H1 (cell line): ENCODE data around the gene TTBK2. TPM values are rescaled to one million over a fixed set of nuclear protein-coding genes. Genes with fewer than 3 reads are reported as not detected.
"Not testable (repeated sequence)": the region's sequence is repeated elsewhere in the genome, so short reads cannot be mapped to it uniquely, and the experiment has no call there.

Experiments used
- CTCF ChIA-PET: fragments of 300-600 bp; sonication (Branson Sonifier 250); formaldehyde crosslinking; loops from one replicate; lab custom pipeline; 2021; ENCODE audit not compliant: partially characterized antibody; lab: Charles Lee
- POLR2A ChIA-PET: fragments of 300-600 bp; sonication (Branson Sonifier 250); formaldehyde crosslinking; loops from one replicate; lab custom pipeline; 2021; ENCODE audit warnings: inconsistent platforms; ENCODE audit not compliant: partially characterized antibody; lab: Charles Lee
- DNase-seq, 2 experiments: peaks; one replicate each; pipeline versions ENCODE4 v3.0.0 to v3.0.0-alpha.2; 2010 to 2022; ENCODE audit warnings: low spot score in 2 of 2, low read depth in 1 of 2, mixed read lengths in 1 of 2
- FAIRE-seq: peaks from 2 replicates; lab custom pipeline; 2011; peaks lifted over from hg19 to GRCh38; lab: Jason Lieb, UNC
- H2AFZ ChIP-seq: 2 replicates; pipeline ENCODE4 v1.8.1; 2012; ENCODE audit warnings: low read length, inconsistent platforms
- H2AK5ac ChIP-seq: 2 replicates; pipeline ENCODE4 v1.6.1; 2013; ENCODE audit warnings: low read depth, low read length
- H2BK120ac ChIP-seq: replicated peaks from 2 replicates; pipeline ENCODE3; 2013; ENCODE audit warnings: low read depth, low read length, inconsistent platforms
- H2BK12ac ChIP-seq: 2 replicates; pipeline ENCODE4 v1.6.1; 2013; ENCODE audit warnings: low read depth, low read length
- H2BK15ac ChIP-seq: 2 replicates; pipeline ENCODE4 v1.6.1; 2013; ENCODE audit warnings: low read length
- H2BK20ac ChIP-seq: 2 replicates; pipeline ENCODE4 v1.6.1; 2013; ENCODE audit warnings: low read length
- H2BK5ac ChIP-seq: 2 replicates; pipeline ENCODE4 v1.6.1; 2013; ENCODE audit warnings: low read depth, low read length
- H3K14ac ChIP-seq: 2 replicates; pipeline ENCODE4 v1.6.1; 2013; ENCODE audit warnings: inconsistent platforms; ENCODE audit not compliant: insufficient read length
- H3K18ac ChIP-seq: 2 replicates; pipeline ENCODE4 v1.6.1; 2013; ENCODE audit warnings: low read length; ENCODE audit errors: extremely low read depth
- H3K23ac ChIP-seq: 2 replicates; pipeline ENCODE4 v1.6.1; 2013; ENCODE audit warnings: inconsistent platforms; ENCODE audit not compliant: insufficient read length
- H3K23me2 ChIP-seq: 2 replicates; pipeline ENCODE4 v1.6.1; 2013; ENCODE audit warnings: low read depth, low read length
- H3K27ac ChIP-seq: 2 replicates; pipeline ENCODE4 v1.6.1; 2011; ENCODE audit warnings: low read depth, low read length, inconsistent platforms
- H3K27me3 ChIP-seq, 4 experiments: replicated peaks in 1 of 4; 1 replicate in 1 of 4; 2 replicates in 3 of 4; pipeline versions ENCODE4 v1.6.1 to v1.8.1; 2011 to 2013; ENCODE audit warnings: low read length in 3 of 4, mild to moderate bottlenecking in 3 of 4, inconsistent platforms in 2 of 4, mixed read lengths in 2 of 4, moderate library complexity in 1 of 4; ENCODE audit not compliant: control insufficient read depth in 3 of 4, insufficient read depth in 3 of 4; ENCODE audit errors: extremely low read depth in 1 of 4
- H3K36me3 ChIP-seq, 4 experiments: 2 replicates each; pipeline versions ENCODE4 v1.6.1 to v1.8.1; 2011 to 2013; ENCODE audit warnings: mild to moderate bottlenecking in 4 of 4, low read length in 3 of 4, moderate library complexity in 2 of 4, control low read depth in 1 of 4, inconsistent platforms in 1 of 4; ENCODE audit not compliant: insufficient read depth in 4 of 4, control insufficient read depth in 2 of 4
- H3K4ac ChIP-seq: replicated peaks from 2 replicates; pipeline ENCODE3; 2013; ENCODE audit warnings: low read length, low read depth, mixed read lengths, inconsistent platforms; ENCODE audit not compliant: insufficient read length
- H3K4me1 ChIP-seq, 4 experiments: replicated peaks in 1 of 4; 1 replicate in 1 of 4; 2 replicates in 3 of 4; pipeline versions ENCODE4 v1.6.1 to v1.8.1; 2011 to 2013; ENCODE audit warnings: low read length in 3 of 4, inconsistent platforms in 2 of 4, mixed read lengths in 1 of 4; ENCODE audit not compliant: insufficient read depth in 4 of 4, control insufficient read depth in 3 of 4
- H3K4me2 ChIP-seq, 2 experiments: 2 replicates each; pipeline versions ENCODE4 v1.6.1 to v1.8.1; 2011 to 2013; ENCODE audit warnings: low read depth in 2 of 2, low read length in 2 of 2, control low read depth in 1 of 2, inconsistent platforms in 1 of 2, mild to moderate bottlenecking in 1 of 2; ENCODE audit not compliant: insufficient read depth in 1 of 2
- H3K4me3 ChIP-seq, 4 experiments: fragments of 200-600, 300-600 bp in 1 of 4; sonication (generic), shearing (Covaris generic), sonication (Bioruptor Twin) in 1 of 4; 2 replicates each; pipeline versions ENCODE4 v1.5.1 to v1.8.1; 2011 to 2016; ENCODE audit warnings: low read length in 4 of 4, low read depth in 3 of 4, control low read depth in 2 of 4, inconsistent platforms in 2 of 4, mild to moderate bottlenecking in 2 of 4, mixed read lengths in 1 of 4, moderate library complexity in 1 of 4; ENCODE audit not compliant: insufficient read depth in 2 of 4; ENCODE audit errors: extremely low read depth in 1 of 4
- H3K56ac ChIP-seq: replicated peaks from 2 replicates; pipeline ENCODE3; 2013; ENCODE audit warnings: low read depth, mild to moderate bottlenecking, mixed read lengths, low read length, inconsistent platforms; ENCODE audit not compliant: insufficient read length
- H3K79me1 ChIP-seq: 2 replicates; pipeline ENCODE4 v1.6.1; 2013; ENCODE audit warnings: low read depth, low read length, control low read depth
- H3K79me2 ChIP-seq, 2 experiments: 2 replicates each; pipeline versions ENCODE4 v1.6.1 to v1.8.1; 2012 to 2013; ENCODE audit warnings: low read length in 2 of 2, mild to moderate bottlenecking in 2 of 2, inconsistent platforms in 1 of 2; ENCODE audit not compliant: insufficient read depth in 2 of 2, control insufficient read depth in 1 of 2
- H3K9ac ChIP-seq, 4 experiments: replicated peaks in 1 of 4; 1 replicate in 1 of 4; 2 replicates in 3 of 4; pipeline versions ENCODE4 v1.6.1 to v1.8.1; 2011 to 2013; ENCODE audit warnings: low read depth in 3 of 4, low read length in 3 of 4, control low read depth in 2 of 4, mild to moderate bottlenecking in 2 of 4, moderate library complexity in 2 of 4, inconsistent platforms in 1 of 4; ENCODE audit errors: extremely low read depth in 1 of 4
- H3K9me3 ChIP-seq, 2 experiments: 2 replicates each; pipeline versions ENCODE4 v1.6.1 to v1.8.1; 2012 to 2013; ENCODE audit warnings: mild to moderate bottlenecking in 2 of 2, moderate library complexity in 2 of 2, control low read depth in 1 of 2, inconsistent platforms in 1 of 2, low read depth in 1 of 2, low read length in 1 of 2, mixed read lengths in 1 of 2; ENCODE audit not compliant: insufficient read depth in 2 of 2
- H4K20me1 ChIP-seq, 2 experiments: replicated peaks in 1 of 2; 2 replicates each; pipeline versions ENCODE3 to v1.8.1; 2011 to 2013; ENCODE audit warnings: inconsistent platforms in 2 of 2, low read length in 2 of 2, mild to moderate bottlenecking in 1 of 2; ENCODE audit not compliant: insufficient read depth in 2 of 2, control insufficient read depth in 1 of 2
- H4K5ac ChIP-seq: 2 replicates; pipeline ENCODE4 v1.6.1; 2013; ENCODE audit warnings: low read length, low read depth, mixed read lengths, inconsistent platforms; ENCODE audit not compliant: insufficient read length
- H4K8ac ChIP-seq: 2 replicates; pipeline ENCODE4 v1.8.0; 2013; ENCODE audit warnings: mild to moderate bottlenecking, moderate library complexity, low read length, inconsistent platforms; ENCODE audit not compliant: insufficient read depth; ENCODE audit errors: extremely low read depth
- H4K91ac ChIP-seq: replicated peaks from 2 replicates; pipeline ENCODE3; 2013; ENCODE audit warnings: low read length, mixed read lengths, inconsistent platforms; ENCODE audit not compliant: insufficient read length
- CTBP2 ChIP-seq: IDR thresholded peaks from 2 replicates; pipeline ENCODE4 v1.7.0; 2011; ENCODE audit warnings: borderline replicate concordance, mild to moderate bottlenecking, moderate library complexity, mixed read lengths, low read length; ENCODE audit not compliant: insufficient read depth, insufficient read length
- PHF8 ChIP-seq: fragments of 200-600 bp; sonication (generic); conservative IDR thresholded peaks from 2 replicates; pipeline ENCODE4 v1.7.1; 2012; ENCODE audit warnings: low read depth, mild to moderate bottlenecking, inconsistent platforms, low read length, moderate library complexity
- YY1 ChIP-seq: IDR thresholded peaks from 2 replicates; pipeline ENCODE4 v1.6.1; 2011; ENCODE audit warnings: low read depth, mild to moderate bottlenecking, low read length
- WGBS, 2 experiments: shearing (Covaris generic) in 1 of 2; methylation state at CpG; one replicate each; pipeline versions ENCODE4 v1.1.6 to v1.1.7; 2013 to 2015; ENCODE audit warnings: low lambda C conversion rate in 2 of 2, mixed read lengths in 2 of 2, inconsistent platforms in 1 of 2, low coverage in 1 of 2, missing lambda C conversion rate in 1 of 2; ENCODE audit not compliant: insufficient replicate concordance in 2 of 2, insufficient coverage in 1 of 2, insufficient read length in 1 of 2; ENCODE audit errors: extremely low coverage in 1 of 2, missing lambda C conversion rate in 1 of 2; 5-methylcytosine and 5-hydroxymethylcytosine counted together
- polyA plus RNA-seq, 7 experiments: library from polyadenylated mRNA; depleted of rRNA in 3 of 7; stranded (reverse) in 5 of 7; unstranded in 2 of 7; fragments of >200 nt in 5 of 7; fragments of 200-250 nt in 2 of 7; gene quantifications; 1 replicate in 5 of 7; 2 replicates in 1 of 7; 4 replicates in 1 of 7; pipeline versions ENCODE4 v1.2.1 to v1.2.3, GENCODE V29; 2011 to 2013; ENCODE audit warnings: missing spikeins in 2 of 7, mixed read lengths in 2 of 7
- total RNA-seq: library from RNA; stranded (reverse); fragmentation: NEBNext Ultra II Directional; extraction: Animal tissue kit (Norgen Biotek cat#: 25700); gene quantifications from 2 replicates; pipeline ENCODE4 v1.2.1, GENCODE V29; 2021

TTBK2 gene
- total and polyA plus RNA-seq, 2 of the 8 experiments (the other 6 are each of a cell fraction or from before 2014, with no cell fraction given) = 2.7 to 18.2 TPM

GRCh38 chr15:42772144-42772543, 148.4 kb downstream of the TTBK2 start (continued):
- TF ChIP-seq PHF8 = no peak
- no peak for TF ChIP-seq YY1
- no peak for TF ChIP-seq CTBP2

GRCh38 chr15:42766109-42766508, 154.5 kb downstream of the TTBK2 start:
- H3K56ac ChIP-seq, H3K4me3 ChIP-seq, H4K20me1 ChIP-seq, H3K4ac ChIP-seq, H3K27me3 ChIP-seq, H2BK20ac ChIP-seq, H4K5ac ChIP-seq, H2BK5ac ChIP-seq, H2BK15ac ChIP-seq, H3K18ac ChIP-seq, H3K23me2 ChIP-seq, H3K79me1 ChIP-seq, H3K23ac ChIP-seq, H2AFZ ChIP-seq, H2BK120ac ChIP-seq, H2BK12ac ChIP-seq, H3K79me2 ChIP-seq, H3K36me3 ChIP-seq, POLR2A ChIA-PET, H4K8ac ChIP-seq, DNase-seq, H3K27ac ChIP-seq, H3K9ac ChIP-seq, H4K91ac ChIP-seq, H3K4me2 ChIP-seq, H3K14ac ChIP-seq, H3K9me3 ChIP-seq, H3K4me1 ChIP-seq, CTCF ChIA-PET, FAIRE-seq, H2AK5ac ChIP-seq: not testable (repeated sequence)
- WGBS, 2 experiments = 81% methylated on average over 4 of the region's 4 CpGs; no CpG with 5 or more reads in 1 of the 2 experiments
